ENCODE results near the gene CRHR1.

The CRHR1 gene

GRCh38 chr17:45869676-45870341, 85.7 kb downstream of the CRHR1 start:
- POLR2A ChIA-PET: no interaction called here

GRCh38 chr17:45870342-45870974, 86.3 kb downstream of the CRHR1 start:
- ChIA-PET POLR2A (no interaction called here), CTCF (no interaction called here)
- H3K4me3 ChIP-seq (ENCODE audit: control insufficient read depth in 1 of 7, extremely low read depth in 1 of 7, insufficient read depth in 4 of 7, low read depth in 2 of 7, low read length in 6 of 7): no peak overlapping the region
- no peak overlapping the region for H3K27ac ChIP-seq (ENCODE audit: insufficient read depth in 1 of 2, low read depth in 1 of 2, low read length in 2 of 2, poor library complexity in 1 of 2, severe bottlenecking in 2 of 2)
- 17% methylated on average over 1 of the region's 4 CpGs for WGBS (ENCODE audit: insufficient coverage)
- no peaks in the 10 kb centered on the region for H3K36me3 ChIP-seq (ENCODE audit: control insufficient read depth in 4 of 4, insufficient read depth in 4 of 4, low read length in 3 of 4)
- peaks cover 0 to 3% (median 0%) of the 10 kb centered on the region in 5 experiments for H3K27me3 ChIP-seq (replicated peaks in 2 of 5; ENCODE audit: control insufficient read depth in 4 of 5, insufficient read depth in 5 of 5, low read length in 4 of 5)
- DNase-seq: no peak
- peaks cover 0 to 15% (median 9%) of the 10 kb centered on the region in 4 experiments for H3K4me1 ChIP-seq (ENCODE audit: control extremely low read depth in 1 of 4, control insufficient read depth in 4 of 4, insufficient read depth in 4 of 4, low read length in 3 of 4)
- H3K9me3 ChIP-seq (ENCODE audit: control extremely low read depth in 1 of 5, control insufficient read depth in 4 of 5, insufficient read depth in 2 of 5, low read depth in 1 of 5, low read length in 4 of 5): no peaks in the 10 kb centered on the region

More at GRCh38 chr17:45869676-45870341, 85.7 kb downstream of the CRHR1 start:
- H3K36me3 ChIP-seq (ENCODE audit: control insufficient read depth in 4 of 4, insufficient read depth in 4 of 4, low read length in 3 of 4): no peaks in the 10 kb centered on the region
- peaks cover 0 to 5% (median 3%) of the 10 kb centered on the region in 5 experiments for H3K27me3 ChIP-seq (replicated peaks in 2 of 5; ENCODE audit: control insufficient read depth in 4 of 5, insufficient read depth in 5 of 5, low read length in 4 of 5)
- peaks cover 0 to 15% (median 9%) of the 10 kb centered on the region in 4 experiments for H3K4me1 ChIP-seq (ENCODE audit: control extremely low read depth in 1 of 4, control insufficient read depth in 4 of 4, insufficient read depth in 4 of 4, low read length in 3 of 4)
- H3K27ac ChIP-seq (ENCODE audit: insufficient read depth in 1 of 2, low read depth in 1 of 2, low read length in 2 of 2, poor library complexity in 1 of 2, severe bottlenecking in 2 of 2): no peak overlapping the region
- no peaks in the 10 kb centered on the region for H3K9me3 ChIP-seq (ENCODE audit: control extremely low read depth in 1 of 5, control insufficient read depth in 4 of 5, insufficient read depth in 2 of 5, low read depth in 1 of 5, low read length in 4 of 5)
- WGBS (ENCODE audit: insufficient coverage): 81% methylated on average over 13 of the region's 14 CpGs
- CTCF ChIA-PET: no interaction called here
- no peak overlapping the region for H3K4me3 ChIP-seq (ENCODE audit: control insufficient read depth in 1 of 7, extremely low read depth in 1 of 7, insufficient read depth in 4 of 7, low read depth in 2 of 7, low read length in 6 of 7)
- no peak for DNase-seq

- H3K9me3 ChIP-seq (ENCODE audit: control extremely low read depth in 1 of 5, control insufficient read depth in 4 of 5, insufficient read depth in 2 of 5, low read depth in 1 of 5, low read length in 4 of 5): no peaks in the 10 kb centered on the region
- peaks cover 0 to 15% (median 9%) of the 10 kb centered on the region in 4 experiments for H3K4me1 ChIP-seq (ENCODE audit: control extremely low read depth in 1 of 4, control insufficient read depth in 4 of 4, insufficient read depth in 4 of 4, low read length in 3 of 4)
- no peak overlapping the region for H3K27ac ChIP-seq (ENCODE audit: insufficient read depth in 1 of 2, low read depth in 1 of 2, low read length in 2 of 2, poor library complexity in 1 of 2, severe bottlenecking in 2 of 2)
- no peaks in the 10 kb centered on the region for H3K36me3 ChIP-seq (ENCODE audit: control insufficient read depth in 4 of 4, insufficient read depth in 4 of 4, low read length in 3 of 4)
- POLR2A ChIA-PET: interaction anchor here (0.5 kb wide), 1 partner anchor 1411 kb away, joined by 7 read pairs; no protein-coding TSS in a partner anchor
- WGBS (ENCODE audit: insufficient coverage): 90% methylated on average over 5 of the region's 5 CpGs
- CTCF ChIA-PET: no interaction called here
- H3K27me3 ChIP-seq (replicated peaks in 2 of 5; ENCODE audit: control insufficient read depth in 4 of 5, insufficient read depth in 5 of 5, low read length in 4 of 5): peaks cover 0 to 3% (median 0%) of the 10 kb centered on the region in 5 experiments
- DNase-seq: no peak
- no peak overlapping the region for H3K4me3 ChIP-seq (ENCODE audit: control insufficient read depth in 1 of 7, extremely low read depth in 1 of 7, insufficient read depth in 4 of 7, low read depth in 2 of 7, low read length in 6 of 7)
Measured at GRCh38 chr17:45871718-45872117, 87.6 kb downstream of the CRHR1 start.

DNA sequence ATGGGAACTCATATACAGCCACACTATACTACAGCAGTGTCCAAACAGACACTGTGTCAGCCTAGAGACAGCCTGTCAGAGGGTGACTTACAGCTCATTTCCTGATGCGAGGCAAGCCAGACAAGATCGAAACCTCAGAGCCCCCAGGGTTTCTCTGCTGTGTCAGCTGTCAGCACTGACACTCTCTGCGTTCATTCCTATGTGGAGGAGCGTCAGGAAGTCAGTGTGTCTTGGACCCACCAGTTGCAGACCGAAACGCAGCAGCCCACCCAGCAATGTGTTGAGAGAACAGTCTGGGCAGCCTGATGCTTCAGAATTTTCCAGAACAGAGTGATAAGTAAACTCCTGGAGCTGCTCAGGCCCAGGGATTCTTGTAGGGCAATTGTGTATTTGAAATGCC, 89.6 kb downstream of the CRHR1 start:
- peaks cover 0 to 15% (median 9%) of the 10 kb centered on the region in 4 experiments for H3K4me1 ChIP-seq (ENCODE audit: control extremely low read depth in 1 of 4, control insufficient read depth in 4 of 4, insufficient read depth in 4 of 4, low read length in 3 of 4)

DNA sequence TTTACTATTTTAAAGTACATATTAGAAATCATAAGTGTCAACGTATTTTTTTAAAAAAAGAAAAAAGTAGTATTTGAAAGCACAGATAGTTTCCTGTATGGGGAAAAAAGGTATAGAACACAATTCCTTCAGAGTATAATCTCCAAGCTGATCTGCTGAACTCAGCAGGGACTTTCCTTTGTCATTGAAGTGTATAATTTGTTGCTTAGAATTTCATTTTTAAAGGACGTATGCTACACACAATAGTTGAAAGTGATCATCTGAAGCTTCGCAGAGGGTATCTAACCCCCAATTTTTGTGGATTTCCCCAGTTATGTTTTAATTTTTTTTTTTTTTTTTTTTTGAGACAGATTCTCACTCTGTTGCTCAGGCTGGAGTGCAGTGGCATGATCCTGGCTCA, 90.0 kb downstream of the CRHR1 start:
- POLR2A ChIA-PET: interaction anchor here (0.5 kb wide), 1 partner anchor 18 kb away, joined by 3 read pairs; no protein-coding TSS in a partner anchor
- peaks cover 0 to 3% (median 0%) of the 10 kb centered on the region in 5 experiments for H3K27me3 ChIP-seq (replicated peaks in 2 of 5; ENCODE audit: control insufficient read depth in 4 of 5, insufficient read depth in 5 of 5, low read length in 4 of 5)
- CTCF ChIA-PET: interaction anchor here (1.3 kb wide), 1 partner anchor 75 kb away, joined by 4 read pairs; no protein-coding TSS in a partner anchor
- H3K9me3 ChIP-seq (ENCODE audit: control extremely low read depth in 1 of 5, control insufficient read depth in 4 of 5, insufficient read depth in 2 of 5, low read depth in 1 of 5, low read length in 4 of 5): peaks cover 0 to 6% (median 0%) of the 10 kb centered on the region in 5 experiments
- WGBS (ENCODE audit: insufficient coverage): no CpG with 5 or more reads among the region's 3 CpGs
- H3K27ac ChIP-seq (ENCODE audit: insufficient read depth in 1 of 2, low read depth in 1 of 2, low read length in 2 of 2, poor library complexity in 1 of 2, severe bottlenecking in 2 of 2): no peak overlapping the region
- no peak overlapping the region for H3K4me3 ChIP-seq (ENCODE audit: control insufficient read depth in 1 of 7, extremely low read depth in 1 of 7, insufficient read depth in 4 of 7, low read depth in 2 of 7, low read length in 6 of 7)
- no peak for DNase-seq
- H3K4me1 ChIP-seq (ENCODE audit: control extremely low read depth in 1 of 4, control insufficient read depth in 4 of 4, insufficient read depth in 4 of 4, low read length in 3 of 4): peaks cover 0 to 15% (median 9%) of the 10 kb centered on the region in 4 experiments
- no peaks in the 10 kb centered on the region for H3K36me3 ChIP-seq (ENCODE audit: control insufficient read depth in 4 of 4, insufficient read depth in 4 of 4, low read length in 3 of 4)

More for the DNA sequence above, 89.6 kb downstream of the CRHR1 start:
- ChIA-PET POLR2A (interaction anchor here (0.5 to 0.6 kb wide), 2 partner anchors 18 to 220 kb away, joined by 3 to 6 read pairs; no protein-coding TSS in a partner anchor), CTCF (interaction anchor here (1.3 kb wide), 1 partner anchor 75 kb away, joined by 4 read pairs; no protein-coding TSS in a partner anchor)
- peaks cover 0 to 3% (median 0%) of the 10 kb centered on the region in 5 experiments for H3K27me3 ChIP-seq (replicated peaks in 2 of 5; ENCODE audit: control insufficient read depth in 4 of 5, insufficient read depth in 5 of 5, low read length in 4 of 5)
- H3K9me3 ChIP-seq (ENCODE audit: control extremely low read depth in 1 of 5, control insufficient read depth in 4 of 5, insufficient read depth in 2 of 5, low read depth in 1 of 5, low read length in 4 of 5): peaks cover 0 to 6% (median 0%) of the 10 kb centered on the region in 5 experiments
- no peak overlapping the region for H3K27ac ChIP-seq (ENCODE audit: insufficient read depth in 1 of 2, low read depth in 1 of 2, low read length in 2 of 2, poor library complexity in 1 of 2, severe bottlenecking in 2 of 2)
- peak overlapping the region in 2 of 7 experiments; percentile 3 to 26 for H3K4me3 ChIP-seq (ENCODE audit: control insufficient read depth in 1 of 7, extremely low read depth in 1 of 7, insufficient read depth in 4 of 7, low read depth in 2 of 7, low read length in 6 of 7)
- DNase-seq: peak; percentile 29 to 69 (median 51)
- no peaks in the 10 kb centered on the region for H3K36me3 ChIP-seq (ENCODE audit: control insufficient read depth in 4 of 4, insufficient read depth in 4 of 4, low read length in 3 of 4)
- WGBS (ENCODE audit: insufficient coverage): 3% methylated on average over 5 of the region's 6 CpGs

- no peak overlapping the region for H3K27ac ChIP-seq (ENCODE audit: insufficient read depth in 1 of 2, low read depth in 1 of 2, low read length in 2 of 2, poor library complexity in 1 of 2, severe bottlenecking in 2 of 2)
- no peaks in the 10 kb centered on the region for H3K36me3 ChIP-seq (ENCODE audit: control insufficient read depth in 4 of 4, insufficient read depth in 4 of 4, low read length in 3 of 4)
- H3K4me3 ChIP-seq (ENCODE audit: control insufficient read depth in 1 of 7, extremely low read depth in 1 of 7, insufficient read depth in 4 of 7, low read depth in 2 of 7, low read length in 6 of 7): no peak overlapping the region
- POLR2A ChIA-PET: no interaction called here
- CTCF ChIA-PET: interaction anchor here (1.5 to 2.1 kb wide), 2 partner anchors 14 to 94 kb away, joined by 3 to 4 read pairs; no protein-coding TSS in a partner anchor
- DNase-seq: no peak
- H3K27me3 ChIP-seq (replicated peaks in 2 of 5; ENCODE audit: control insufficient read depth in 4 of 5, insufficient read depth in 5 of 5, low read length in 4 of 5): peaks cover 0 to 3% (median 0%) of the 10 kb centered on the region in 5 experiments
- 85% methylated on average over 3 of the region's 3 CpGs for WGBS (ENCODE audit: insufficient coverage)
- H3K4me1 ChIP-seq (ENCODE audit: control extremely low read depth in 1 of 4, control insufficient read depth in 4 of 4, insufficient read depth in 4 of 4, low read length in 3 of 4): peaks cover 0 to 15% (median 9%) of the 10 kb centered on the region in 4 experiments
- H3K9me3 ChIP-seq (ENCODE audit: control extremely low read depth in 1 of 5, control insufficient read depth in 4 of 5, insufficient read depth in 2 of 5, low read depth in 1 of 5, low read length in 4 of 5): peaks cover 0 to 6% (median 0%) of the 10 kb centered on the region in 5 experiments
Measured at GRCh38 chr17:45876539-45876938, 92.4 kb downstream of the CRHR1 start.

Measured in common myeloid progenitor, CD34-positive (primary cell).